GM23338 (cell line): Measurements from ENCODE around the gene AGR2. TPM values are rescaled to one million over a fixed set of nuclear protein-coding genes. Genes with fewer than 3 reads are reported as not detected.

Experiments
- ATAC-seq: fragments of 200-7000 bp; cut with Tn5 transposase; 3 replicates; pipeline ENCODE4 v1.9.1; 2020
- DNase-seq: peaks from one replicate; pipeline ENCODE4 v3.0.0-alpha.2; 2015; ENCODE audit warnings: low spot score
- H2AFZ ChIP-seq: fragments of 200-600 bp; sonication (generic); 2 replicates; pipeline ENCODE4 v1.8.0; 2016; ENCODE audit warnings: antibody characterized with exemption, mild to moderate bottlenecking, moderate library complexity
- H3F3A ChIP-seq: fragments of 200-600 bp; sonication (generic); replicated peaks from 2 replicates; pipeline ENCODE4 v1.8.0; 2017; ENCODE audit warnings: antibody characterized with exemption, mixed run types, low read depth
- H3K27ac ChIP-seq: fragments of 200-600 bp; sonication (generic); 2 replicates; pipeline ENCODE4 v1.6.1; 2016; ENCODE audit warnings: low read depth
- H3K27me3 ChIP-seq: fragments of 200-600 bp; sonication (generic); 2 replicates; pipeline ENCODE4 v1.8.0; 2016; ENCODE audit warnings: mild to moderate bottlenecking, mixed run types, moderate library complexity; ENCODE audit not compliant: insufficient read depth
- H3K36me3 ChIP-seq: fragments of 200-600 bp; sonication (generic); 2 replicates; pipeline ENCODE4 v1.8.0; 2016; ENCODE audit warnings: mild to moderate bottlenecking; ENCODE audit not compliant: insufficient read depth
- H3K4me1 ChIP-seq: fragments of 200-600 bp; sonication (generic); 2 replicates; pipeline ENCODE4 v1.8.0; 2016; ENCODE audit warnings: mild to moderate bottlenecking, moderate library complexity; ENCODE audit not compliant: insufficient read depth
- H3K4me2 ChIP-seq: fragments of 200-600 bp; sonication (generic); 2 replicates; pipeline ENCODE4 v1.7.1; 2017; ENCODE audit warnings: mixed run types
- H3K4me3 ChIP-seq: fragments of 200-600 bp; sonication (generic); 2 replicates; pipeline ENCODE4 v1.6.1; 2016; ENCODE audit warnings: mixed run types
- H3K79me2 ChIP-seq: fragments of 200-600 bp; sonication (generic); replicated peaks from 2 replicates; pipeline ENCODE4 v1.8.0; 2017; ENCODE audit warnings: mild to moderate bottlenecking; ENCODE audit not compliant: insufficient read depth
- H3K9me2 ChIP-seq: fragments of 200-600 bp; sonication (generic); 2 replicates; pipeline ENCODE4 v1.8.0; 2017; ENCODE audit not compliant: insufficient read depth
- H4K20me1 ChIP-seq: fragments of 200-600 bp; sonication (generic); replicated peaks from 2 replicates; pipeline ENCODE4 v1.8.0; 2017; ENCODE audit warnings: mild to moderate bottlenecking; ENCODE audit not compliant: insufficient read depth
- H3K27ac Mint-ChIP-seq: 2 replicates; pipeline ENCODE4 v1.8.0; 2020; ENCODE audit warnings: inconsistent platforms, mild to moderate bottlenecking, moderate library complexity, mixed read lengths
- H3K27me3 Mint-ChIP-seq: 3 replicates; pipeline ENCODE4 v1.8.0; 2022; ENCODE audit warnings: low read depth, mild to moderate bottlenecking, moderate library complexity, mixed read lengths, inconsistent platforms; ENCODE audit not compliant: insufficient read depth, poor library complexity
- H3K36me3 Mint-ChIP-seq: 3 replicates; pipeline ENCODE4 v1.8.0; 2021; ENCODE audit warnings: low read depth, mild to moderate bottlenecking, inconsistent platforms, moderate library complexity, mixed read lengths
- H3K4me1 Mint-ChIP-seq: 3 replicates; pipeline ENCODE4 v1.8.0; 2020; ENCODE audit warnings: mild to moderate bottlenecking, inconsistent platforms, mixed read lengths
- H3K4me3 Mint-ChIP-seq: 3 replicates; pipeline ENCODE4 v1.8.0; 2021; ENCODE audit warnings: moderate library complexity, mild to moderate bottlenecking, inconsistent platforms, mixed read lengths
- H3K9me3 Mint-ChIP-seq: 3 replicates; pipeline ENCODE4 v1.8.0; 2020; ENCODE audit warnings: moderate library complexity, mild to moderate bottlenecking, inconsistent platforms, mixed read lengths
- ETS1 ChIP-seq: IDR thresholded peaks from 2 replicates; pipeline ENCODE4 v1.6.1; 2016; ENCODE audit warnings: antibody characterized with exemption
- polyA plus RNA-seq: library from polyadenylated mRNA; unstranded; fragments of >200 nt; fragmentation: Nextera tagmentation; extraction: Ambion mirVana; gene quantifications from 2 replicates; pipeline ENCODE4 v1.2.1, GENCODE V29; 2016
- total RNA-seq: library from RNA; depleted of rRNA; stranded (reverse); fragments of >200 nt; shearing (Covaris generic); gene quantifications from 2 replicates; pipeline ENCODE4 v1.2.3, GENCODE V29; 2014
- TF ChIP-seq, protein P1 (sequence below): fragments of 250-450 bp; sonication (Bioruptor Pico); IDR thresholded peaks from 2 replicates; pipeline ENCODE4 v1.5.0; 2020; ENCODE audit warnings: mild to moderate bottlenecking, moderate library complexity
- TF ChIP-seq, protein P2 (sequence below), 2 experiments: fragments of 200-600 bp in 1 of 2; sonication (generic) in 1 of 2; conservative IDR thresholded peaks; 2 replicates each; pipeline versions ENCODE4 v1.5.1 to v1.6.1; 2016 to 2017; ENCODE audit warnings: antibody characterized with exemption in 2 of 2, low read depth in 2 of 2, mild to moderate bottlenecking in 2 of 2, moderate library complexity in 1 of 2

Gene AGR2
- total and polyA plus RNA-seq, 2 experiments from 2014 or later: not detected

- no peak for DNase-seq
- peaks cover 5% of the 10 kb centered on the region for H3K27me3 Mint-ChIP-seq
Measured at GRCh38 chr7:16803125-16803524, 1.7 kb downstream of the AGR2 start.

More at GRCh38 chr7:16803125-16803524, 1.7 kb downstream of the AGR2 start:
- Histone ChIP-seq H3F3A (no peaks in the 10 kb centered on the region), H3K79me2 (no peaks in the 10 kb centered on the region), H3K27ac (no peak overlapping the region), H3K4me1 (peaks cover 6% of the 10 kb centered on the region; the same call in 1 of the 2 replicates), H4K20me1 (no peaks in the 10 kb centered on the region), H2AFZ (no peak overlapping the region), H3K9me2 (no peaks in the 10 kb centered on the region), H3K27me3 (no peaks in the 10 kb centered on the region), H3K4me3 (no peak overlapping the region), H3K36me3 (no peaks in the 10 kb centered on the region), H3K4me2 (no peak overlapping the region)
- H3K4me3 Mint-ChIP-seq: no peak overlapping the region
- no peak overlapping the region for H3K27ac Mint-ChIP-seq
- no peaks in the 10 kb centered on the region for H3K36me3 Mint-ChIP-seq
- H3K4me1 Mint-ChIP-seq: peaks cover 5% of the 10 kb centered on the region; the same call in 2 of the 3 replicates
- ATAC-seq: no peak
- TF ChIP-seq ETS1: no peak
- TF ChIP-seq, protein P1, sequence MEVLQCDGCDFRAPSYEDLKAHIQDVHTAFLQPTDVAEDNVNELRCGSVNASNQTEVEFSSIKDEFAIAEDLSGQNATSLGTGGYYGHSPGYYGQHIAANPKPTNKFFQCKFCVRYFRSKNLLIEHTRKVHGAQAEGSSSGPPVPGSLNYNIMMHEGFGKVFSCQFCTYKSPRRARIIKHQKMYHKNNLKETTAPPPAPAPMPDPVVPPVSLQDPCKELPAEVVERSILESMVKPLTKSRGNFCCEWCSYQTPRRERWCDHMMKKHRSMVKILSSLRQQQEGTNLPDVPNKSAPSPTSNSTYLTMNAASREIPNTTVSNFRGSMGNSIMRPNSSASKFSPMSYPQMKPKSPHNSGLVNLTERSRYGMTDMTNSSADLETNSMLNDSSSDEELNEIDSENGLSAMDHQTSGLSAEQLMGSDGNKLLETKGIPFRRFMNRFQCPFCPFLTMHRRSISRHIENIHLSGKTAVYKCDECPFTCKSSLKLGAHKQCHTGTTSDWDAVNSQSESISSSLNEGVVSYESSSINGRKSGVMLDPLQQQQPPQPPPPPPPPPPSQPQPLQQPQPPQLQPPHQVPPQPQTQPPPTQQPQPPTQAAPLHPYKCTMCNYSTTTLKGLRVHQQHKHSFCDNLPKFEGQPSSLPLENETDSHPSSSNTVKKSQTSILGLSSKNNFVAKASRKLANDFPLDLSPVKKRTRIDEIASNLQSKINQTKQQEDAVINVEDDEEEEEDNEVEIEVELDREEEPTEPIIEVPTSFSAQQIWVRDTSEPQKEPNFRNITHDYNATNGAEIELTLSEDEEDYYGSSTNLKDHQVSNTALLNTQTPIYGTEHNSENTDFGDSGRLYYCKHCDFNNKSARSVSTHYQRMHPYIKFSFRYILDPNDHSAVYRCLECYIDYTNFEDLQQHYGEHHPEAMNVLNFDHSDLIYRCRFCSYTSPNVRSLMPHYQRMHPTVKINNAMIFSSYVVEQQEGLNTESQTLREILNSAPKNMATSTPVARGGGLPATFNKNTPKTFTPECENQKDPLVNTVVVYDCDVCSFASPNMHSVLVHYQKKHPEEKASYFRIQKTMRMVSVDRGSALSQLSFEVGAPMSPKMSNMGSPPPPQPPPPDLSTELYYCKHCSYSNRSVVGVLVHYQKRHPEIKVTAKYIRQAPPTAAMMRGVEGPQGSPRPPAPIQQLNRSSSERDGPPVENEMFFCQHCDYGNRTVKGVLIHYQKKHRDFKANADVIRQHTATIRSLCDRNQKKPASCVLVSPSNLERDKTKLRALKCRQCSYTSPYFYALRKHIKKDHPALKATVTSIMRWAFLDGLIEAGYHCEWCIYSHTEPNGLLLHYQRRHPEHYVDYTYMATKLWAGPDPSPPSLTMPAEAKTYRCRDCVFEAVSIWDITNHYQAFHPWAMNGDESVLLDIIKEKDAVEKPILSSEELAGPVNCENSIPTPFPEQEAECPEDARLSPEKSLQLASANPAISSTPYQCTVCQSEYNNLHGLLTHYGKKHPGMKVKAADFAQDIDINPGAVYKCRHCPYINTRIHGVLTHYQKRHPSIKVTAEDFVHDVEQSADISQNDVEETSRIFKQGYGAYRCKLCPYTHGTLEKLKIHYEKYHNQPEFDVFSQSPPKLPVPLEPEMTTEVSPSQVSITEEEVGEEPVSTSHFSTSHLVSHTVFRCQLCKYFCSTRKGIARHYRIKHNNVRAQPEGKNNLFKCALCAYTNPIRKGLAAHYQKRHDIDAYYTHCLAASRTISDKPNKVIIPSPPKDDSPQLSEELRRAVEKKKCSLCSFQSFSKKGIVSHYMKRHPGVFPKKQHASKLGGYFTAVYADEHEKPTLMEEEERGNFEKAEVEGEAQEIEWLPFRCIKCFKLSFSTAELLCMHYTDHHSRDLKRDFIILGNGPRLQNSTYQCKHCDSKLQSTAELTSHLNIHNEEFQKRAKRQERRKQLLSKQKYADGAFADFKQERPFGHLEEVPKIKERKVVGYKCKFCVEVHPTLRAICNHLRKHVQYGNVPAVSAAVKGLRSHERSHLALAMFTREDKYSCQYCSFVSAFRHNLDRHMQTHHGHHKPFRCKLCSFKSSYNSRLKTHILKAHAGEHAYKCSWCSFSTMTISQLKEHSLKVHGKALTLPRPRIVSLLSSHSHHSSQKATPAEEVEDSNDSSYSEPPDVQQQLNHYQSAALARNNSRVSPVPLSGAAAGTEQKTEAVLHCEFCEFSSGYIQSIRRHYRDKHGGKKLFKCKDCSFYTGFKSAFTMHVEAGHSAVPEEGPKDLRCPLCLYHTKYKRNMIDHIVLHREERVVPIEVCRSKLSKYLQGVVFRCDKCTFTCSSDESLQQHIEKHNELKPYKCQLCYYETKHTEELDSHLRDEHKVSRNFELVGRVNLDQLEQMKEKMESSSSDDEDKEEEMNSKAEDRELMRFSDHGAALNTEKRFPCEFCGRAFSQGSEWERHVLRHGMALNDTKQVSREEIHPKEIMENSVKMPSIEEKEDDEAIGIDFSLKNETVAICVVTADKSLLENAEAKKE (CRISPR knock-in tag): no peak
- TF ChIP-seq, protein P2, sequence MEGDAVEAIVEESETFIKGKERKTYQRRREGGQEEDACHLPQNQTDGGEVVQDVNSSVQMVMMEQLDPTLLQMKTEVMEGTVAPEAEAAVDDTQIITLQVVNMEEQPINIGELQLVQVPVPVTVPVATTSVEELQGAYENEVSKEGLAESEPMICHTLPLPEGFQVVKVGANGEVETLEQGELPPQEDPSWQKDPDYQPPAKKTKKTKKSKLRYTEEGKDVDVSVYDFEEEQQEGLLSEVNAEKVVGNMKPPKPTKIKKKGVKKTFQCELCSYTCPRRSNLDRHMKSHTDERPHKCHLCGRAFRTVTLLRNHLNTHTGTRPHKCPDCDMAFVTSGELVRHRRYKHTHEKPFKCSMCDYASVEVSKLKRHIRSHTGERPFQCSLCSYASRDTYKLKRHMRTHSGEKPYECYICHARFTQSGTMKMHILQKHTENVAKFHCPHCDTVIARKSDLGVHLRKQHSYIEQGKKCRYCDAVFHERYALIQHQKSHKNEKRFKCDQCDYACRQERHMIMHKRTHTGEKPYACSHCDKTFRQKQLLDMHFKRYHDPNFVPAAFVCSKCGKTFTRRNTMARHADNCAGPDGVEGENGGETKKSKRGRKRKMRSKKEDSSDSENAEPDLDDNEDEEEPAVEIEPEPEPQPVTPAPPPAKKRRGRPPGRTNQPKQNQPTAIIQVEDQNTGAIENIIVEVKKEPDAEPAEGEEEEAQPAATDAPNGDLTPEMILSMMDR (conservative IDR thresholded peaks at IDR 0.05; ENCODE audit: low read depth in 2 of 2): no peak
- no peaks in the 10 kb centered on the region for H3K9me3 Mint-ChIP-seq
